Activated CD8-positive, alpha-beta T cell treated with anti-CD3 and anti-CD28 coated beads for 36 hours (primary cell): ENCODE results near the gene APOL3. TPM values are rescaled to one million over a fixed set of nuclear protein-coding genes. Genes with fewer than 3 reads are reported as not detected.
A peak's percentile ranks its signal among the peaks of the same experiment; 100 is the strongest.
"Not testable (repeated sequence)": the region's sequence is repeated elsewhere in the genome, so short reads cannot be mapped to it uniquely, and the experiment has no call there.

ENCODE experiments used
- ATAC-seq: fragments of 200-7000 bp; cut with Tn5 transposase; one replicate; pipeline ENCODE4 v1.10.0; 2021; ENCODE audit warnings: mild to moderate bottlenecking, moderate library complexity
- CTCF ChIA-PET: fragments of 350-600 bp; sonication (Branson Sonifier 250); formaldehyde crosslinking; loops from one replicate; lab custom pipeline; 2021; ENCODE audit warnings: antibody characterized with exemption; lab: Charles Lee
- POLR2A ChIA-PET: fragments of 350-600 bp; sonication (Branson Sonifier 250); formaldehyde crosslinking; loops from one replicate; lab custom pipeline; 2021; ENCODE audit warnings: antibody characterized with exemption; lab: Charles Lee
- DNase-seq: peaks from one replicate; pipeline ENCODE4 v3.0.0-alpha.2; 2020
- H3K27ac Mint-ChIP-seq: one replicate; pipeline ENCODE4 v1.8.0; 2021; ENCODE audit warnings: mild to moderate bottlenecking, mixed read lengths
- H3K27me3 Mint-ChIP-seq: one replicate; pipeline ENCODE4 v1.8.0; 2021; ENCODE audit warnings: mixed read lengths
- H3K36me3 Mint-ChIP-seq: one replicate; pipeline ENCODE4 v1.8.0; 2021; ENCODE audit warnings: low read depth, mixed read lengths
- H3K4me1 Mint-ChIP-seq: one replicate; pipeline ENCODE4 v1.8.0; 2021; ENCODE audit warnings: low read depth, mixed read lengths
- H3K4me3 Mint-ChIP-seq: one replicate; pipeline ENCODE4 v1.8.0; 2021; ENCODE audit warnings: mild to moderate bottlenecking, moderate library complexity, mixed read lengths
- H3K9me3 Mint-ChIP-seq: one replicate; pipeline ENCODE4 v1.8.0; 2021; ENCODE audit warnings: mixed read lengths
- intact Hi-C: fragments of 100-400 bp; cut with micrococcal nuclease; formaldehyde crosslinking; loops from one replicate; pipeline ENCODE4 v1.10.0; 2022
- total RNA-seq, 2 experiments: library from RNA; stranded (reverse); gene quantifications; one replicate each; pipeline ENCODE4 v1.2.3, GENCODE V29; 2021
- TF ChIP-seq, protein P1 (sequence below): fragments of 200-600 bp; IDR thresholded peaks from one replicate; pipeline ENCODE4 v1.8.0; 2022; ENCODE audit warnings: antibody characterized with exemption, mild to moderate bottlenecking

The APOL3 gene
- total RNA-seq, 2 experiments from 2014 or later: 44.5 to 46.7 TPM

DNA sequence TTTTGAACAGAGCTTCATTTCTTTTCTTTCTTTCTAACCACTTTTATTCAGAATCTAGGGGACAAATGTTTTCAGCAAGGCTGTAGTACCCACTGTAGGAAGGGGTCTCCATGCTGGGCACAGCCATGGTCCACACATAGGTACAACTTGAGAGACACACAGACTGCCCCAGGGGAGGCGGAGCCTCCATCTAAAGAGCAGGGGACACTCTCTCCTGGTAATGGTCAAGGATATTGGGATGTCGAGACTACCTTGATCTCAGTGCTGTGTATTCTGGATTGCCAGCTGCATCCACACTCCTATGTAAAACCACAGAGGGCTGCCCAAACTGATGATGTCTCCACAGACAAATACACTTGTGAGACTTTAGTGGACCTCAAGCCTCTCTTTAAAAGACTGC lies 2.9 kb upstream of the APOL3 start:
- TF ChIP-seq, protein P1, sequence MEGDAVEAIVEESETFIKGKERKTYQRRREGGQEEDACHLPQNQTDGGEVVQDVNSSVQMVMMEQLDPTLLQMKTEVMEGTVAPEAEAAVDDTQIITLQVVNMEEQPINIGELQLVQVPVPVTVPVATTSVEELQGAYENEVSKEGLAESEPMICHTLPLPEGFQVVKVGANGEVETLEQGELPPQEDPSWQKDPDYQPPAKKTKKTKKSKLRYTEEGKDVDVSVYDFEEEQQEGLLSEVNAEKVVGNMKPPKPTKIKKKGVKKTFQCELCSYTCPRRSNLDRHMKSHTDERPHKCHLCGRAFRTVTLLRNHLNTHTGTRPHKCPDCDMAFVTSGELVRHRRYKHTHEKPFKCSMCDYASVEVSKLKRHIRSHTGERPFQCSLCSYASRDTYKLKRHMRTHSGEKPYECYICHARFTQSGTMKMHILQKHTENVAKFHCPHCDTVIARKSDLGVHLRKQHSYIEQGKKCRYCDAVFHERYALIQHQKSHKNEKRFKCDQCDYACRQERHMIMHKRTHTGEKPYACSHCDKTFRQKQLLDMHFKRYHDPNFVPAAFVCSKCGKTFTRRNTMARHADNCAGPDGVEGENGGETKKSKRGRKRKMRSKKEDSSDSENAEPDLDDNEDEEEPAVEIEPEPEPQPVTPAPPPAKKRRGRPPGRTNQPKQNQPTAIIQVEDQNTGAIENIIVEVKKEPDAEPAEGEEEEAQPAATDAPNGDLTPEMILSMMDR: no peak
- intact Hi-C loops: no loop called here

DNA sequence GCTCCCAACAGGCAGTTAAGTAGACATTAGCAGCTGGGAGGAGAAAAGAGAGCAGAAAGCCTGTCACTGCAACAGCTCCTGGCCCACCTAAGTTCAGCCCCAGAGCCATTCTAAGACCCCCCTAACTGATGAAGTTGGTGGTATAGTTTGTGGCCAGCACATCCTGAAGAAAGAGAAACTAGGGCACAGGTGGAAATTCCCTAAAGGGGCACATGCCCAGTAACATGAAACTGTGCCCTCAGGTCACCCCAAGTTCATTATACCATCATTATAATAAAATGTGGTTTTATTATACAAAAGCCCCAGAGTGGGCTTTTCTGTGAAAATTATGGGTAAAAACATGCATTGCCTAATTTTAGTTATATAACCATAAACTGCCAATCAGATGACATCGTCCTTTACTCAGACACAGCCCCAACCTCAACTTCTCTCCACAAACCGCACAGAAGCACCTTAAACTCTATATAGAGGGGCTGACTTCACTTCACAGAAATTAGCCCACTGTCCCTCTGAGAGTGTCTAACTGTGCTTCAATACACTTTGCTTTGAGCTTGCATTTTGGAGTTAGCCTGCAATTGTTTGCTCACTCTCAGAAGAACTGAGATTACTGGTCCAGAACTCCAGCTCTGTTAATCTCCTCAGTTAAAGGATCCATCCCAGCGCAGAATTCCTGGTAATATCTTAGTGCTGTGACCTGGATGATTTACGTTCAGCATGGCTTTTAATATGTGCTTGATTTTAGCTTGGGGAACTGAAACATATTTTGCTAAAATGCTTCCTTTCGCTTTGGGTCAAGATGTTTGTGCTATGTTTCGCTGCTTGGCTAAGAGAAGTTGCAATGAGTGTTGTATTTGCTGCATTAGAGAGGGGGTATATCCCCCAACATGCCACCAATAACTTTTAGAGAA lies 1.8 kb upstream of the APOL3 start:
- POLR2A ChIA-PET: interaction anchor here (1.0 to 3.5 kb wide), 9 partner anchors 8 to 514 kb away, joined by 3 to 13 read pairs (median 4); partner anchors contain the start of genes APOL2 and APOL6
- H3K27me3 Mint-ChIP-seq: no peaks in the 10 kb centered on the region
- H3K4me3 Mint-ChIP-seq: peak overlapping the region; percentile 89
- peaks cover 4% of the 10 kb centered on the region for H3K36me3 Mint-ChIP-seq
- peaks cover 89% of the 10 kb centered on the region for H3K4me1 Mint-ChIP-seq
- TF ChIP-seq, protein P1: no peak
- intact Hi-C loops: no loop called here
- CTCF ChIA-PET: interaction anchor here (0.8 to 10.5 kb wide), 7 partner anchors 11 to 96 kb away, joined by 3 to 156 read pairs (median 11); partner anchors contain the start of gene APOL2
- ATAC-seq (peak; percentile 61), DNase-seq (peak; percentile 83)
- no peaks in the 10 kb centered on the region for H3K9me3 Mint-ChIP-seq
- peak overlapping the region; percentile 99 for H3K27ac Mint-ChIP-seq

More for the DNA sequence above, 2.9 kb upstream of the APOL3 start:
- H3K4me1 Mint-ChIP-seq: peaks cover 88% of the 10 kb centered on the region
- DNase-seq (no peak), ATAC-seq (no peak)
- peaks cover 4% of the 10 kb centered on the region for H3K36me3 Mint-ChIP-seq
- peaks cover 6% of the 10 kb centered on the region for H3K9me3 Mint-ChIP-seq
- H3K27me3 Mint-ChIP-seq: no peaks in the 10 kb centered on the region
- H3K4me3 Mint-ChIP-seq: peak overlapping the region; percentile 48
- ChIA-PET POLR2A (interaction anchor here (1.2 to 1.4 kb wide), 3 partner anchors 9 to 77 kb away, joined by 4 to 6 read pairs (median 5); no protein-coding TSS in a partner anchor), CTCF (interaction anchor here (1.0 to 10.5 kb wide), 7 partner anchors 12 to 138 kb away, joined by 3 to 156 read pairs (median 9); partner anchors contain the start of gene APOL2)
- peak overlapping the region; percentile 99 for H3K27ac Mint-ChIP-seq

DNA sequence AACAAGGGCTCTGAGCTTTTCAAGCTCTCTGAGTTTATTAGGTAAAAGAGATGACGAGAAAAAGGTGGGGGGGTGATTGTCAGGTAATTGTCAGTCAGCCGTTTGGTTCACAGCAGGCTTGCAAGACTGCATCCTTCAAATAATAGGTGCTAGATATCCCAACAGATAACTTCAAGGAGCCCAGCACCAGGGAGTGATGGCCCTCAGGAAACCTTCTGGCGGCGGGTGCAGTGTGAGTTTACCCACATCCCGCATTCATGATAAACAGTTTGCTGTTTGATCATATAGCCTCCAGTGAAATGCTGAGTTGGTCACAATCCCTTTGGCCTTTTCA lies 1.2 kb upstream of the APOL3 start:
- Mint-ChIP-seq H3K27ac (peak overlapping the region; percentile 99), H3K4me3 (peak overlapping the region; percentile 89), H3K4me1 (peaks cover 87% of the 10 kb centered on the region)
- ChIA-PET POLR2A (interaction anchor here (1.0 to 3.5 kb wide), 6 partner anchors 9 to 513 kb away, joined by 3 to 13 read pairs (median 4); partner anchors contain the start of genes APOL2 and APOL6), CTCF (interaction anchor here (1.6 to 10.5 kb wide), 5 partner anchors 10 to 96 kb away, joined by 5 to 156 read pairs (median 17); no protein-coding TSS in a partner anchor)
- H3K36me3 Mint-ChIP-seq, intact Hi-C loops, H3K9me3 Mint-ChIP-seq, H3K27me3 Mint-ChIP-seq: not testable (repeated sequence)
- DNase-seq (peak; percentile 56), ATAC-seq (peak; percentile 5)

DNA sequence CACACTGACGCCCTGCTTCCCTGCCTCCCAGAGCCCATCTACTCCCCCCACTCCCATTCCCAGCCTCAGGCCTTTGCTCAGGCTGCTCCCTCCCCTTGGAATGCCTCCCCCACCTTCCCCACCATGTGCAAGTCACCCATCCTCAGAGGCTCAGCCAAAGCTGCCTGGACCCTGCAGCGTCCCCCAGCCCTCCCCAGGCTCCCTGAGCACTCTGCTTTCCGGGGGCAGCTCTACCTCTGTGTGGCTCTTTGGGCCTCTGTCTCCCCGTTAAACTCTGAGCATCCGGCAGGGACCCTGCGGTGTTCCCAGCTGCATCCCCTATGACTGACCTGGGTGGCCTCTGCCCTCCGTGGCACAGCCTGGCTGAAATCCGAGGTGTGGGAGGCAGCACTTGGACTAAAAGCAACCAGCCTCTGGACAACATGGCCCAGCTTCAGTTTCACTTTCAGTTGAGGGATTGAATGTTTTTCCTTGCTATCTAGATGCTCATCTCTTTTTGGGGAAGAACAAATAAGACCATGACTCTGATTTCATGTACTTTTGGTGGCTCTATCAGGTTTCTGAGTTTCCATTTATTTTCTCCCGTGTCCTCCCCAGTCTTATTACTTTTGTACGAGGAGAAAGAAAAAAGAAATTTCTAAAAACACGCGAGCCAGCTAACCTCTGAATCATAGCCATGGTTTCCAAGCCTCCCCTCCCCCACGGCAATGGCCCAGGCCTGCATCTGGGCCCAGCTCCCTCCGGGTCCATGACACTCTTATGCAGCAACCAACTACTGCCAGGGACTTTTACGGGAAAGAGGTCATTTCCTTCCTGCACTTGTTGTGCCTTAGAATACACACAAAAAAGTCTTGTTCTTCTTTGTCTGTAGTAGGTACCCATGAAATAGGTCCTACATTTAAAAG lies 3.8 kb downstream of the APOL3 start:
- Mint-ChIP-seq H3K4me3 (peak overlapping the region; percentile 89), H3K27ac (peak overlapping the region; percentile 99), H3K4me1 (peaks cover 87% of the 10 kb centered on the region), H3K36me3 (peaks cover 41% of the 10 kb centered on the region), H3K27me3 (no peaks in the 10 kb centered on the region), H3K9me3 (peaks cover 11% of the 10 kb centered on the region)
- peak; percentile 88 for DNase-seq
- ChIA-PET CTCF (interaction anchor here (1.0 to 10.5 kb wide), 5 partner anchors 12 to 329 kb away, joined by 3 to 156 read pairs (median 3); no protein-coding TSS in a partner anchor), POLR2A (interaction anchor here (0.7 to 1.2 kb wide), 4 partner anchors 8 to 109 kb away, joined by 3 to 5 read pairs (median 3); no protein-coding TSS in a partner anchor)
- TF ChIP-seq, protein P1: no peak
- ATAC-seq: peak; percentile 50
- intact Hi-C loops: no loop called here
